Esophagus muscularis mucosa (tissue), 4 donors: Measurements from ENCODE around the gene TTC33. TPM values are rescaled to one million over a fixed set of nuclear protein-coding genes. Genes with fewer than 3 reads are reported as not detected.
A peak's percentile ranks its signal among the peaks of the same experiment; 100 is the strongest.

ENCODE experiments used
- DNase-seq: peaks from one replicate; pipeline ENCODE4 v3.0.0-alpha.2; 2017; ENCODE audit errors: extremely low spot score
- H3K27ac ChIP-seq, 4 donors: fragments of 200-600 bp; sonication (generic); replicated peaks in 1 of 4; 1 replicate in 3 of 4; 2 replicates in 1 of 4; pipeline ENCODE4 v1.5.1; 2016 to 2019; ENCODE audit warnings: mild to moderate bottlenecking in 1 of 4
- H3K27me3 ChIP-seq, 4 donors: fragments of 200-600 bp; sonication (generic); one replicate each; pipeline versions ENCODE4 v1.5.1 to v1.6.0; 2016 to 2019
- H3K36me3 ChIP-seq, 4 donors: fragments of 200-600 bp; sonication (generic); one replicate each; pipeline ENCODE4 v1.5.1; 2016 to 2019
- H3K4me1 ChIP-seq, 4 donors: fragments of 200-600 bp; sonication (generic); one replicate each; pipeline ENCODE4 v1.5.1; 2016 to 2019
- H3K4me3 ChIP-seq, 4 donors: fragments of 200-600 bp; sonication (generic); 1 replicate in 2 of 4; 2 replicates in 2 of 4; pipeline ENCODE4 v1.5.1; 2016 to 2019; ENCODE audit warnings: mild to moderate bottlenecking in 4 of 4, moderate library complexity in 1 of 4
- H3K9me3 ChIP-seq, 4 donors: fragments of 200-600 bp; sonication (generic); 1 replicate in 3 of 4; 2 replicates in 1 of 4; pipeline ENCODE4 v1.5.1; 2016 to 2019
- CTCF ChIP-seq, 3 experiments: fragments of 200-600 bp in 2 of 3; fragments of 450-650 bp in 1 of 3; sonication (generic) in 2 of 3; IDR thresholded peaks; one replicate each; pipeline ENCODE4 v1.5.1; 2017 to 2019; ENCODE audit warnings: antibody characterized with exemption in 3 of 3, mild to moderate bottlenecking in 2 of 3, moderate library complexity in 1 of 3
- EP300 ChIP-seq: sonication (generic); formaldehyde crosslinking; IDR thresholded peaks from one replicate; pipeline ENCODE4 v1.6.1; 2017; ENCODE audit warnings: antibody characterized with exemption
- POLR2A ChIP-seq: fragments of 450-650 bp; IDR thresholded peaks from one replicate; pipeline ENCODE4 v1.6.1; 2017; ENCODE audit warnings: antibody characterized with exemption, moderate library complexity, mild to moderate bottlenecking, low read depth
- POLR2AphosphoS5 ChIP-seq, 2 donors: sonication (generic); formaldehyde crosslinking; IDR thresholded peaks; one replicate each; pipeline ENCODE4 v1.6.1; 2017; ENCODE audit warnings: antibody characterized with exemption in 2 of 2
- WGBS: methylation state at CpG from one replicate; pipeline ENCODE4 v1.1.5; 2018; 5-methylcytosine and 5-hydroxymethylcytosine counted together
- intact Hi-C: fragments of 100-400 bp; cut with DNase I; formaldehyde crosslinking; loops from one replicate; pipeline ENCODE4 v1.15.1; 2023
- total RNA-seq, 4 donors: library from RNA; depleted of rRNA; stranded (reverse); fragments of >200 nt; gene quantifications; one replicate each; pipeline versions ENCODE4 v1.1.0 to v1.2.1, GENCODE V29; 2016

The TTC33 gene
- total RNA-seq, 4 donors from 2014 or later = 19.1 to 32.7 (median 24.0) TPM

- WGBS = 82% methylated on average over 1 of the region's 1 CpG
- Histone ChIP-seq H3K27ac (peak overlapping the region in 3 of 4 donors; percentile 8 to 86 (median 25)), H3K27me3 (peaks cover 0 to 16% (median 0%) of the 10 kb centered on the region in 4 donors), H3K4me3 (peak overlapping the region in 1 of 4 donors; percentile 4), H3K9me3 (no peaks in the 10 kb centered on the region), H3K36me3 (peaks cover 0 to 4% (median 1%) of the 10 kb centered on the region in 4 donors), H3K4me1 (peaks cover 14 to 77% (median 61%) of the 10 kb centered on the region in 4 donors)
- intact Hi-C loops = loop anchor here (5.0 kb wide), 1 partner anchor 969 kb away; no protein-coding TSS in a partner anchor
- TF ChIP-seq CTCF (IDR thresholded peaks at IDR 0.05) = no peak
- no peak for TF ChIP-seq POLR2AphosphoS5 (IDR thresholded peaks at IDR 0.05)
- TF ChIP-seq POLR2A = no peak
- no peak for TF ChIP-seq EP300
- no peak for DNase-seq
Observed at GRCh38 chr5:40685976-40686486, 69.7 kb downstream of the TTC33 start.

GRCh38 chr5:40685193-40685592 lies 70.6 kb downstream of the TTC33 start:
- Histone ChIP-seq H3K27me3 (peaks cover 0 to 25% (median 0%) of the 10 kb centered on the region in 4 donors), H3K27ac (peak overlapping the region in 1 of 4 donors; percentile 86), H3K4me1 (peaks cover 17 to 85% (median 67%) of the 10 kb centered on the region in 4 donors), H3K4me3 (peak overlapping the region in 2 of 4 donors; percentile 58 to 61), H3K36me3 (no peaks in the 10 kb centered on the region), H3K9me3 (no peaks in the 10 kb centered on the region)
- no peak for TF ChIP-seq POLR2AphosphoS5 (IDR thresholded peaks at IDR 0.05)
- TF ChIP-seq EP300 = no peak
- TF ChIP-seq POLR2A = no peak
- TF ChIP-seq CTCF (IDR thresholded peaks at IDR 0.05) = no peak
- intact Hi-C loops = loop anchor here (5.0 kb wide), 1 partner anchor 968 kb away; no protein-coding TSS in a partner anchor
- no peak for DNase-seq

GRCh38 chr5:40683305-40683704 lies 72.5 kb downstream of the TTC33 start:
- Histone ChIP-seq H3K27me3 (peaks cover 0 to 26% (median 0%) of the 10 kb centered on the region in 4 donors), H3K9me3 (no peaks in the 10 kb centered on the region), H3K4me3 (peak overlapping the region; percentile 58 to 82 (median 64)), H3K4me1 (peaks cover 7 to 77% (median 65%) of the 10 kb centered on the region in 4 donors), H3K27ac (peak overlapping the region; percentile 40 to 86 (median 86)), H3K36me3 (no peaks in the 10 kb centered on the region)
- intact Hi-C loops = loop anchor here (5.0 kb wide), 2 partner anchors 131 to 1101 kb away; no protein-coding TSS in a partner anchor
- 23% methylated on average over 1 of the region's 1 CpG for whole genome bisulfite sequencing
- TF ChIP-seq CTCF (IDR thresholded peaks at IDR 0.05) (no peak), EP300 (no peak), POLR2A (no peak), POLR2AphosphoS5 (IDR thresholded peaks at IDR 0.05) (no peak)
- DNase-seq = no peak

GRCh38 chr5:40682154-40683017 lies 73.4 kb downstream of the TTC33 start:
- DNase-seq = no peak
- WGBS = 61% methylated on average over 16 of the region's 16 CpGs
- Histone ChIP-seq H3K27ac (peak overlapping the region; percentile 82 to 86 (median 86)), H3K36me3 (no peaks in the 10 kb centered on the region), H3K9me3 (no peaks in the 10 kb centered on the region), H3K4me1 (peaks cover 7 to 77% (median 68%) of the 10 kb centered on the region in 4 donors), H3K27me3 (peaks cover 0 to 26% (median 0%) of the 10 kb centered on the region in 4 donors), H3K4me3 (peak overlapping the region; percentile 58 to 82 (median 64))
- intact Hi-C loops = loop anchor here (5.0 kb wide), 2 partner anchors 130 to 1100 kb away; no protein-coding TSS in a partner anchor
- TF ChIP-seq POLR2AphosphoS5 (IDR thresholded peaks at IDR 0.05) (peak; percentile 28 to 42), EP300 (no peak)
